ENCODE results near the gene VDR.
A peak's percentile ranks its signal among the peaks of the same experiment; 100 is the strongest.

VDR gene

DNA sequence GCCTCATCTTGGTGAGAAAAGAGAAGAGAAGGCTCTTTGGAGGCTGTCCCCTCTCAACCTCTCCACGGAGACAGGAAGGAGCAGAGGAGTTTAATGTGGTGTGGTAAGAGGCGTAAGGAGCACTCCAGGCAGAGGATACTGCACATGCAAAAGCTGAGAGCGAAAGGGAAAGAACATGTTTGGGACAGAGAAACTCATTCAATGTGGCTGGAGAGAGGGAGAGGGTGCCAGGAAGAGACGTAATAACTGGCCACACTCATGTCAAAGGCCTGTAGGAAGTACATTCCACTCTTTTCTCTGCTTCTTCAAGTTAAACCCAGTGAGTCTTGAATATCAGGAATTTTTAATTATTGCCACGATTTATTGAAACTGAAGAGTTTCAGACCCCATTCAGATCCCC, 12.0 kb downstream of the VDR start:
- Histone ChIP-seq H3K27ac (ENCODE audit: low read length) (no peak overlapping the region), H3K4me3 (ENCODE audit: low read depth in 1 of 2, low read length in 2 of 2) (no peak overlapping the region), H3K9ac (ENCODE audit: low read depth, low read length) (no peak overlapping the region), H3K4me2 (ENCODE audit: insufficient read depth, low read length) (no peak overlapping the region), H3K4me1 (ENCODE audit: insufficient read depth, low read length) (no peaks in the 10 kb centered on the region), H3K9me3 (ENCODE audit: insufficient read depth, low read length, severe bottlenecking) (no peaks in the 10 kb centered on the region), H2AFZ (ENCODE audit: low read depth, low read length) (no peak overlapping the region), H3K36me3 (ENCODE audit: insufficient read depth, low read length) (no peaks in the 10 kb centered on the region), H3K79me2 (ENCODE audit: insufficient read depth, low read length) (no peaks in the 10 kb centered on the region), H4K20me1 (ENCODE audit: insufficient read depth, low read length) (no peaks in the 10 kb centered on the region), H3K27me3 (ENCODE audit: insufficient read depth, low read length, poor library complexity) (no peaks in the 10 kb centered on the region)
- ATAC-seq (ENCODE audit: insufficient read depth, low read depth) (peak; percentile 37; the same call in 1 of the 3 replicates), DNase-seq (no peak)
- no peak for TF ChIP-seq EZH2 (IDR thresholded peaks at IDR 0.05; ENCODE audit: borderline replicate concordance, low read depth, low read length, severe bottlenecking)
- TF ChIP-seq, protein P1, sequence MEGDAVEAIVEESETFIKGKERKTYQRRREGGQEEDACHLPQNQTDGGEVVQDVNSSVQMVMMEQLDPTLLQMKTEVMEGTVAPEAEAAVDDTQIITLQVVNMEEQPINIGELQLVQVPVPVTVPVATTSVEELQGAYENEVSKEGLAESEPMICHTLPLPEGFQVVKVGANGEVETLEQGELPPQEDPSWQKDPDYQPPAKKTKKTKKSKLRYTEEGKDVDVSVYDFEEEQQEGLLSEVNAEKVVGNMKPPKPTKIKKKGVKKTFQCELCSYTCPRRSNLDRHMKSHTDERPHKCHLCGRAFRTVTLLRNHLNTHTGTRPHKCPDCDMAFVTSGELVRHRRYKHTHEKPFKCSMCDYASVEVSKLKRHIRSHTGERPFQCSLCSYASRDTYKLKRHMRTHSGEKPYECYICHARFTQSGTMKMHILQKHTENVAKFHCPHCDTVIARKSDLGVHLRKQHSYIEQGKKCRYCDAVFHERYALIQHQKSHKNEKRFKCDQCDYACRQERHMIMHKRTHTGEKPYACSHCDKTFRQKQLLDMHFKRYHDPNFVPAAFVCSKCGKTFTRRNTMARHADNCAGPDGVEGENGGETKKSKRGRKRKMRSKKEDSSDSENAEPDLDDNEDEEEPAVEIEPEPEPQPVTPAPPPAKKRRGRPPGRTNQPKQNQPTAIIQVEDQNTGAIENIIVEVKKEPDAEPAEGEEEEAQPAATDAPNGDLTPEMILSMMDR (IDR thresholded peaks at IDR 0.05; ENCODE audit: borderline replicate concordance, extremely low read depth, low read length, poor library complexity, severe bottlenecking) = no peak

DNA sequence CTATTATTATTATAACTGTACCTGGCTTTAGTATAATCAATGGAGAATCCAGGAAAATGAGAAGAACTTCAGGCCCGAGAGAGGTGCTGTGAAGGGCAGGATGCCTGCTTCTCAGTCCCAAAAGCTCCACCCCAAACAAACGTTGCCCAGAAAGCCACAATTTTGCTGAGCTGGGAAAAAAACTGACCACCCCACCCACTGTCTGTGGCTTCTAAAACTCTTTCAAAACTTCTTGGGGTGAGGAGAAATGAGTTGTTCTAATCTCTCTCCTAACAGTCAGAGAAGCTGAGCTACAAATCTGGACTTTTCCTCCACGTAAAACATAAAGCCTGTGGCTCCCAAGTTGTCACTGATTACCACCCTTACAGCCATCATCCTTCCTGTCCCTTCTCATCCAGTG, 13.4 kb downstream of the VDR start:
- DNase-seq = no peak
- no peak for TF ChIP-seq EZH2 (IDR thresholded peaks at IDR 0.05; ENCODE audit: borderline replicate concordance, low read depth, low read length, severe bottlenecking)
- TF ChIP-seq, protein P1 (IDR thresholded peaks at IDR 0.05; ENCODE audit: borderline replicate concordance, extremely low read depth, low read length, poor library complexity, severe bottlenecking) = no peak
- Histone ChIP-seq H3K27ac (ENCODE audit: low read length) (no peak overlapping the region), H3K4me3 (ENCODE audit: low read depth in 1 of 2, low read length in 2 of 2) (no peak overlapping the region), H3K4me2 (ENCODE audit: insufficient read depth, low read length) (no peak overlapping the region), H3K4me1 (ENCODE audit: insufficient read depth, low read length) (no peaks in the 10 kb centered on the region), H3K79me2 (ENCODE audit: insufficient read depth, low read length) (no peaks in the 10 kb centered on the region), H2AFZ (ENCODE audit: low read depth, low read length) (no peak overlapping the region), H3K9me3 (ENCODE audit: insufficient read depth, low read length, severe bottlenecking) (no peaks in the 10 kb centered on the region), H3K9ac (ENCODE audit: low read depth, low read length) (no peak overlapping the region), H3K36me3 (ENCODE audit: insufficient read depth, low read length) (no peaks in the 10 kb centered on the region), H3K27me3 (ENCODE audit: insufficient read depth, low read length, poor library complexity) (no peaks in the 10 kb centered on the region), H4K20me1 (ENCODE audit: insufficient read depth, low read length) (no peaks in the 10 kb centered on the region)
- ATAC-seq (ENCODE audit: insufficient read depth, low read depth) = no peak

DNA sequence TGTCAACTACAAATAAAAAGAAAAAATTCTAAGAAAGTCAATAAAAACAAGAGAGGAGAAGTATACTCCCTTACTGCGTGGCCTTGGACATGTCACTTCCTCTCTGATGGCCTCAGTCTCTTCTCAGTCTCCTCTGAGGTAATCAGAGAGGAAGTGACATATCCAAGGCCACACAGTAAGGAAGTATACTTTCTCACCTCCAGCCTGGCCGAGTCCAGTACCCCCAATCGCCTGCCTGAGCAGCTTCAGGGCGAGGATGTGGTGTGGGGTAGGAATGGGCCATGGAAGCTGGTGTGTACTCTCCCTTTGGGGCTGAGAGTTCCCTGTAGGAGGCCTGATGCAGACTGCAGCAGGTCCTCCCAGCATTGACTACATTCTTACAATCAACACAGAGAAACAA, 15.8 kb downstream of the VDR start:
- no peaks in the 10 kb centered on the region for H3K9me3 ChIP-seq (ENCODE audit: insufficient read depth, low read length, severe bottlenecking)
- H3K27ac ChIP-seq (ENCODE audit: low read length) = no peak overlapping the region
- H3K79me2 ChIP-seq (ENCODE audit: insufficient read depth, low read length) = no peaks in the 10 kb centered on the region
- no peaks in the 10 kb centered on the region for H3K4me1 ChIP-seq (ENCODE audit: insufficient read depth, low read length)
- no peak overlapping the region for H3K4me2 ChIP-seq (ENCODE audit: insufficient read depth, low read length)
- H3K36me3 ChIP-seq (ENCODE audit: insufficient read depth, low read length) = no peaks in the 10 kb centered on the region
- ATAC-seq (ENCODE audit: insufficient read depth, low read depth) (no peak), DNase-seq (no peak)
- no peaks in the 10 kb centered on the region for H3K27me3 ChIP-seq (ENCODE audit: insufficient read depth, low read length, poor library complexity)
- TF ChIP-seq, protein P1 (IDR thresholded peaks at IDR 0.05; ENCODE audit: borderline replicate concordance, extremely low read depth, low read length, poor library complexity, severe bottlenecking) = no peak
- TF ChIP-seq EZH2 (IDR thresholded peaks at IDR 0.05; ENCODE audit: borderline replicate concordance, low read depth, low read length, severe bottlenecking) = no peak
- no peak overlapping the region for H3K9ac ChIP-seq (ENCODE audit: low read depth, low read length)
- H2AFZ ChIP-seq (ENCODE audit: low read depth, low read length) = no peak overlapping the region
- H3K4me3 ChIP-seq (ENCODE audit: low read depth in 1 of 2, low read length in 2 of 2) = no peak overlapping the region
- no peaks in the 10 kb centered on the region for H4K20me1 ChIP-seq (ENCODE audit: insufficient read depth, low read length)

All from DND-41 (cell line).